CD4-positive, alpha-beta T cell treated with Interleukin-15 for 1 hour (primary cell): ENCODE measurements around the gene TRAF3.

Experiments used
- DNase-seq: peaks from one replicate; pipeline ENCODE4 v3.0.0-alpha.2; 2020

Gene TRAF3

DNA sequence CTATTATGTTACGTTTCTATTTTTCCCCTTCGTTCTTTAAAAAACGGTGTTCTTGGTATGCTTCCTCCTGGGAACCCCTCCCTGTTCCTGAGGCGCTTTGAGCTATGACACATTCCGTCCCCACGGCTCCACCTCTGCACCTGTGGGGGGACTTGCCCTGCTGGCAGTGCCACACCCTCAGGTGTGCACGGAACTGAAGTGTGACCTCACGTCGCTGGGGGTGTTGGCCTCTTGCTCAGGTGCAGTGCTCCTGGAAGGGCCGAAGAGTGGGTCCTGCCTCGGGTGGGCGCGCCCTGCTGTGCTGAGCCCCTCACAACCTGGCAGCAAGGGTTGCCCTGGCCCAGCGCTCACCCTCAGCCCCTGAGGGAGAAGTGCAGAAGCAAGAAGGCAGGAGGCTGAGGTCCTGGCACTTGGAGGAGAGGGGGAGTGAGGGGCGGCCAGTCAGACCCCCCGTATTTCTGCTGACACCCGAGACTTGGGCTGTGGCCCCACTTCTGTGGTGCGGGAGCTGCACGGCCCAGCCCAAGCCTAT lies 150.2 kb downstream of the TRAF3 start:
- no peak for DNase-seq

DNA sequence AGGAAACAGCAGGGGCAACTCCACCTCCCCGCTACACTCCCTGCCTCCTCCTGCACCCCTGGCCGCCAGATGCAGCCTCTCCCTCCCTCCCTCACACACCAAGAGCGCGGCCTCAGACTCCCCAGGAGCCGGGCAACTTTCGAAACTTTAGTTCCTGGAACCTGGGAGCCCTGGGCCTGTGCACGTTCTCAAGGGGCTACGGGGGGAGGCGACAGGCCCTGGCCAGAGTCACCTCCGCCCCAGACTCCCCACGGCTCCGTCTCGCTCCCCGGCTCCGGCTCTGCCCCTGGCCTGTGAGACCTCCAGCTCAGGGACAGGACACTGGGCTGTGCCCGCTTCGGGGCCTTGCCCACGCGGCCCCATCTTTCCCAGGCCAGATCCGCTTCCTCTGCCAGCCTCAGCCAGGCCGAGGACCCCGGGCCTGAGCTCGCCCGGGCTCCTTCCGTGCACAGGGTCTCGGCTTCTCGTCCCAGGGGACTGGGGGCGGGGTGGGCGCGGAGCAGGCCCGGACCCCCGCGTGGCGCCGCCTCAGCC lies 150.7 kb downstream of the TRAF3 start:
- no peak for DNase-seq

DNA sequence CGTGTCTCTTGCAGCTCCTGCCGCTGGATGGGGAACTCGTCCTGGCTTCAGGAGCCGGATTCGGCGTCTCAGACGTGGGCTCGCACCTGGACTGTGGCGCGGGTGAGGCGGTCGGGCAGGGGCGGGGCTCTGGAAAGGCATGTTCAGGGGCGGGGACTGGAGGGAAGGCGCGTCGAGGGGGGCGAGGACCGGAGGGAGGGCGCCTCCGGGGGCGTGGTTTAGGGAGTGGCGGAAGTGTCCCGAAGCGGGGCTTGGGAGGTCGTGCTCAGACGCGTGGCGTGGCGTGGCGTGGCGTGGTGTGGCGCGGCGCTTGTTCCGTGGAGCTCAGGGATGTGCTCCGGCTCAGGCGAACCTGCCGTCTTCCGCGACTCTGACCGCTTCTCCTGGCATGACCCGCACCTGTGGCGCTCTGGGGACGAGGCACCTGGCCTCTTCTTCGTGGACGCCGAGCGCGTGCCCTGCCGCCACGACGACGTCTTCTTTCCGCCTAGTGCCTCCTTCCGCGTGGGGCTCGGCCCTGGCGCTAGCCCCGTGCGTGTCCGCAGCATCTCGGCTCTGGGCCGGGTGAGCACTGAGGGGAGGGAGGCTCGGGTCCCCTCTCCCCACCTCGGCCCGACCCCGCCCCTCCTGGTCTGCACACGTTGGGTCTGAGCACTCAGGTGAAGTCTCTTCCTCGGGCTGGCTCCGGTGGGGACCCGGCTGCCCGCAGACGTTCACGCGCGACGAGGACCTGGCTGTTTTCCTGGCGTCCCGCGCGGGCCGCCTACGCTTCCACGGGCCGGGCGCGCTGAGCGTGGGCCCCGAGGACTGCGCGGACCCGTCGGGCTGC lies 151.4 kb downstream of the TRAF3 start:
- peak; percentile 86 for DNase-seq

DNA sequence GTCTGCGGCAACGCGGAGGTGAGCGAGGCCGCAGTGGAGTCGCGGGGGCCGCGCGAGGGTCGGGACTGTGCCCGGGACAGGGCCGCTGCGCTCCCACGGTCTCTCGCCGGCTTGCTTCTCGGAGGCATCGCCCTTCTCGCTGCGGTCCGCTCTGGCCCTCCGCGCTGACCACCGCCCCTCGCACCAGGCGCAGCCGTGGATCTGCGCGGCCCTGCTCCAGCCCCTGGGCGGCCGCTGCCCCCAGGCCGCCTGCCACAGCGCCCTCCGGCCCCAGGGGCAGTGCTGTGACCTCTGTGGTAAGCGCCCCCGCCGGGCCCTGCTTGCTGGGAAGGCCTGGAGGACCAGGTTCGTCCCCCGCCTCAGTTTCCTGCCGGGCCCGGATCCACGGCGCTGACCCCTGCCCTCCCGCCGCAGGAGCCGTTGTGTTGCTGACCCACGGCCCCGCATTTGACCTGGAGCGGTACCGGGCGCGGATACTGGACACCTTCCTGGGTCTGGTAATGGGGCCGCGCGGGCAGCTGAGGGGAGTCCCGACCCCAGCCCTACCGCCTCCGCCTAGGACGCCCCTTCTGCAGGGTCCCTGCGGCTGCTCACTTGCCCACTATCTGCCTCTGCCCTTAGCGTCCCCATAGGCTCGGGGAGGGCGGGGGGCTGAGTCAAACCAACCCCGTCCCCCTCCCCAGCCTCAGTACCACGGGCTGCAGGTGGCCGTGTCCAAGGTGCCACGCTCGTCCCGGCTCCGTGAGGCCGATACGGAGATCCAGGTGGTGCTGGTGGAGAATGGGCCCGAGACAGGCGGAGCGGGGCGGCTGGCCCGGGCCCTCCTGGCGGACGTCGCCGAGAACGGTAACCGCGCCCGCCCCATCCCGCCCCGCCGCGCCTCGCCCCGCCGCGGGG lies 152.2 kb downstream of the TRAF3 start:
- no peak for DNase-seq

DNA sequence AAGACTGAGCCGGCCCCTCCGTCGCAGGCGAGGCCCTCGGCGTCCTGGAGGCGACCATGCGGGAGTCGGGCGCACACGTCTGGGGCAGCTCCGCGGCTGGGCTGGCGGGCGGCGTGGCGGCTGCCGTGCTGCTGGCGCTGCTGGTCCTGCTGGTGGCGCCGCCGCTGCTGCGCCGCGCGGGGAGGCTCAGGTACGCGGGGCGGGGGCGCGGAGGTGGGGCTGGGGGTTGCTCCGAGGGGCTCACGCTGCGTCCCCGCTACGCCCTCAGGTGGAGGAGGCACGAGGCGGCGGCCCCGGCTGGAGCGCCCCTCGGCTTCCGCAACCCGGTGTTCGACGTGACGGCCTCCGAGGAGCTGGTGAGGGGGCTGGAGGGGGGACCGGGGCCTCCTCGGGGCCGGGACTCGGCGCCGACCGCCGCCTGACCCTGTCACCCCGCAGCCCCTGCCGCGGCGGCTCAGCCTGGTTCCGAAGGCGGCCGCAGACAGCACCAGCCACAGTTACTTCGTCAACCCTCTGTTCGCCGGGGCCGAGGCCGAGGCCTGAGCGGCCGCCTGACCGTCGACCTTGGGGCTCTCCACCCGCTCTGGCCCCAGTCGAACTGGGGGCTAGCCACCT lies 153.0 kb downstream of the TRAF3 start:
- DNase-seq = no peak

DNA sequence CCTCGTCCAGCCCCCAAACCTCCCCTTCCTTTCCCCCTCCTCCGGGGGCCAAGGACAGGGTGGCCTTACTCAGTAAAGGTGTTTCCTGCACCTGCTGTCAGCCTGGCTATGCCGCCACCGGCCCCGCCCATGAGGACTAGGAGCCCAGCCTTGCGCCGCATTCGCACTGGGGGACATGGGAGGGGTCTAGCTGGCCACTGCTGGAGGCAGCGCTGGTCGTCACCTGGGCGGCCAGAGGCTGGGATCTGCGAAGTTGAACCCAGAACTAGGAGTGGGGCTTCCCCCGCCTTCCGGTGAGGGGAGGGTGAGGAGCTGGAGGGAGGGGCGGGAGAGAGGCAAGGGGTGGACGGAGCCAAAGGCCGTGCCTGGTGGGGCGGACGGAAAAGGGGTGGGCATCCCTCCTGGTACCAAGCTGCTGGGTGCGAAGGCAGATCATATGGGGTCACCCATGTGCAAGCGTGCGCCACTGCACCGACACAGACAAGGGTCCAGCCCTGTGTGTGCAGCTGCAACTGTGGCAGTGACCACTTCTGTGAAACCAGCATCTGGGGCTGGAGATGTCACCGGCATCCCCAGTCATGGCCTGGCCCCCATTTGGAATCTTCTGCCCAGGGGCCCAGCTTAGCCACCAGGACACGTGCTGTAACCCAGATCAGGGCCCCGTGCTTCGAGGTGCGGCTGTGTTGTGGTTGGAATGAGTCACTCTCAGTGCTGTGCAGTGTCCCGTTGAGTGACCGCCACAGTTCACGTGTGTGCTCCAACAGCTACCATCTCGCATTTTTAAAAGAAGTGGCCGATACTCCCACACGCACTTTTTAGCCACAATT lies 153.7 kb downstream of the TRAF3 start:
- no peak for DNase-seq

DNA sequence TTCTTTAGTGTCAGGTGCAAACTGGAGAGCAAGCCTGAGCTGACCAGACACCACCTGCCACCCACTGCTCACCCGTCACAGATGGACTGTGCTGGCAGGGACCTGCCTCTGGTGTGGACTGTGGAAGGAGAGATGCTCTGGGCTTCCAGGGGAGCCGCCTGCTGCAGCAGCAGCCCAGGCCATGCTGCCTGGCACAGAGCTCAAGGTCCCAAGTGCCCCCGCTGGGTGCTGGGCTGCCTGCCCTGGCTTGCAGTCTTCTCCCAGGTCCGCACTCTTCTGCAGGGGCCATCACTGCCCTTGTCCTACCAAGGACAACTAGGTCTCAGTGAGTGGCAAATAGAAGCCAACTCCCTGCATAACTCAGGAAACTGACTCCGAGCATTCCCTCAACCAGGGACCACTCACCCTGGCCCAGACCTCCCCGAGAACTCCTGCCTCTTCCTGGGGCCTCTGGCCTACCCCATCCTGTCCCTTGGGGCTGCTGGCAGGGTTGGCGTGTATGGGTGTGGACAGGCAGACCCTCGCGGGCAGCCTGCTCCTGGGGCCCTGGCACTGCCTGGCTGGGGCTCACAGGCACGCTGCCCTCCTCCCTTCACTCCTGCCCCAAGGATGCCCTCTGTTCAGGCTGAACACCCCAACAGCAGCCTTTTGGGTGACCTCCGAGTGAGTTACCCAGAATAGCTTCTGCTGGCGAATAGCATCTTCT lies 154.5 kb downstream of the TRAF3 start:
- DNase-seq = no peak

DNA sequence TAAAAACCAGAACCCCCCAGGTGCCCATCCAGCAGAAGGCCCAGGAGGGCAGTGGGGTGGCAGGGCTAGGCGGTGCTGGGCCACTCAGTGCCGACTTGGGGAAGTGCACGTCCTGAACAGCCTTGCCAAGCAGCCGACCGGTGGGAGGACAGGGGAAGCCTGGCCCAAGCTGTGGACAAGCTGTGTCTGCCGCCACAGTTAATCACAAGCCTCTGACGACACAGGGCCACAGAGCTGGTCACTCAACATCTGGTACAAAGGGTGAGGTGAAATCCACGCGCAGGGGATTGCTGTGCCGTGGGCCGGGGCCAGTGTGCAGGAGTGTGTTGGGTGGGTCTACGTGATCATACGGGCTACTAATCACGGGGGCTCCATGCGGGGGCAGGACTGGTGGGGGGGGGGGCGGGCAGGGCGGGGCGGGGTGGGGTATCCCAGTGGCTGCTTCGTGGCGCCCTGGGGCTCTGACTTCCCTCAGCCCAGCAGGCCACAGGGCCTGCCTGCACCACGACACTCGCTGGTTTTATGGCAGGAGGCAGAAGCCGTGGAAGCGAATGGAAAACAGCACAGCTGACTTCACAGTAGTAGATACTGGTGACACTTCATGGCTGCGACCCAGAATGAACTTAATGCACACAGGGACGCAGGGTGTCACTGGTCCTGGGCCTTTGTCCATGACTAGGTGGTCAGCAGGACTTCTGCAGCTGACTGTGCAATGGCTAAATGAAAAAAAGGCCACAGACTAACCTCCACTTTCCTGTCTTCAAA lies 155.4 kb downstream of the TRAF3 start:
- DNase-seq = no peak

DNA sequence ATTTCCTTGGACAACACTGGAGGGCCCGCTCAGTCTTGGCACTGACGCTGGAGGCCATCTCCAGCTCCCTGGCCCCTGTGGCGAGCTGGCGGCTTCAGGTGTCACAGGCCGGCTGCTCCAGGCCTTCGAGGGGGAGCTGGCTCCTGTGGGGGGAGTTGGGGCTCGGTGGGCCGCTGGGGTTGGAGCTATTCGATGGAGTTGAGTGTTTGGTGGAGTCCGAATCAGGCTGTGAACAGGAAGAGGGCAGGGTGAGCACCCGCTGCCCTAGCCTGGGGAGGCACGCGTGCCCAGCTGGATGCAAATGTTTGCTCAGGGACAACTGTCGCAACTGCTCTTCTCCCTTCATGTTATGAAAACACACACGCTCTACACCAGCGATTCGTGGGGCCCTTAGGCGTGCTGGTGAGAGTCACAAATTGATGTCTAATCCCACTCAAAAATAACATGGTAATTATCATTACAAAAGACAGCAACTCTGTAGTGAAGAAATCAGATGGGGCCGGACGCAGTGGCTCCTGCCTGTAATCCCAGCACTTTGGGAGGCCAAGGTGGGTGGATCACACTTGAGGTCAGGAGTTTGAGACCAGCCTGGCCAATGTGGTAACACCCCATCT lies 156.5 kb downstream of the TRAF3 start:
- no peak for DNase-seq

DNA sequence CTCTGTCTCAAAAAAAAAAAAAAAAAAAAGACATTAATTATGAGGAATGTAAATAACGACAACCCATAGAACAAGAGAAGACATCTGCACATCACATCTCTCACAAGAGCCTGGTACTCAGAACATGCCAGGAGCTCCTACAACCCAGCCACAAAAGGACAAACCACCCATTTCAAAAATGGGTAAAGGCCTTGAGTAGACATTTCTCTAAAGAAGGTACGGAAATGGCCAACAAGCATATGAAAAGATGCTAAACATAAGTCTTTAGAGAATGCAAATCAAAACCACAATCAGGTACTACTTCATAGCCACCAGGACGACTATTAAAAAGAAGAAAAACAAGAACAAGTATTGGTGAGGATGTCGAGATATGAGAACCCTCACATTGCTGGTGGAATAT lies 158.5 kb downstream of the TRAF3 start:
- DNase-seq = no peak

DNA sequence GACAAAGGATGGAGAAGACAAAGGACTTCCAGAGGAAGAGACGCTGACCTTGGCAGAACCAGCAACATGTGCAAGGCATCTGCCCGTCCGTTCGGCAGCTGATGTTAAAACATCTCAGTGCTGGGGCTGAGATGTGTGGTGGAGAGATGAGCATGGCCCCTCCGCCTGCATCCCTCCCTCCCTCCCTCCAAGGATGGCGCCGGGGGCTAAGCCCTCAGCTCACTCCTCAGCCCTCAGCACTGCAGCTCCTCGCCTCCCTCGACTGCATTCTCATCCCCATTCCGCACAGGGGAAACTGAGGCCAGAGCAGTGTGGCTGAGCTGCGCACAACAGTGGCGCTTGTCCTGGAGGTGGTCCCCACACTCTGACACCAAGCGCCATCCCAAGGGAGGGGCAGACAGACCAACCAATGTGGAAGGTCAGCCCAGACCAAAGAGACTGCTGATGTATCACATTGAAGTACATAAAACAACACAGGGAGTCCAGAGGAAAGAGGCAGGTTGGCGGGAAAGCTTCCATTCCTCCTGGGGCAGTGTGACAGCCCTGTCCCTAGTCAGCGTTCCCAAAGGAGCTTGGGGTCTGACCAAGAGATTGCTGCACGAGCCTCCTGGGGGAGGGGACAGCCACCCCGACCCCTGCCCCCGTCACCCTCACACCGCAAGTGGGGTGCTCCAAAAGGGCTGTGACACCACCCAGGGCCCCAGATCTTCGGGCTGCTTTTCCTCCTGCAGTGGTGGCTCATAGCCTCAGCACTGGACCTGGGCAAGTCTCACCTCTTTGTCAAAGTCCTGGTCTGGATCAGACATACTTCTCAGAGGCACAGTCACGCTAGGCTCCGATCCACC lies 160.3 kb downstream of the TRAF3 start:
- DNase-seq = no peak

DNA sequence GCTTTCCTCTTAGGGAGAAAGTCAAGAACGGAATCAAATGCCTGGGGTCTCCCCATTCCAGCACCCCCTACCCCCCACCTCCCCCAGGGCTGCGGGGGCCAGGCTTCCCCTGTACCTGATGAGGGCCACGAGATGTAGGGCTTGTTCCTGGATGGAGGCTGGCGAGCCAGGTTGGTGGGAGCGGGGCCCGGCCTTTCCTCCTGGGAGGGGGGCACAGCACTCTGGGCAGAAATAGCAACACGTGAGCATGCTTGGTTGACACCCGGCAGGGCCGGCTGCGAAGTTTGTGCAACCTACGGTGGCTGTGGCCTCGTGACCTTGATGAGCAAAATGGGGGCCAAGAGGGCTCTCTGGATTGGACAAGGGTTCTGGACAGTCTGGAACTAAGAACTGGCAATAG lies 160.9 kb downstream of the TRAF3 start:
- no peak for DNase-seq

DNA sequence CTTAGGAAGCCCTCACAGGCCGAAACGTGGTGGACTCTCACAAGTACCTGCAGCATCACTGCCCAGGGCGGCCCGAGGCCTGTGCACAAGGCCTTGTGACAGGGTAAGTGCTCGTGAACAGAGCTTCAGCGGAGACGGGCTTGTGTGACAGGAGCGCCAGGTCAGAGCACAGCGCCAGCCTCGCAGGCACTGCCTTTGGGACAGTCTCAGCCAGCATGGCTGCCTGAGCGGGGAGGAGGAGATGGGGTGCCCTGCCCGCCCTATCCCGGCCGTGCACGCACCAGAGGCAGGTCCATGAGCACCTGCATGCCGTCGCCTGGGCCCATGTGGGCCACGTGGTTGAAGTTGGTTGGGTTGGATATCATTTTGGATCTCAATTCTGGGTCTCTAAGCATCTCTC lies 162.1 kb downstream of the TRAF3 start:
- no peak for DNase-seq

DNA sequence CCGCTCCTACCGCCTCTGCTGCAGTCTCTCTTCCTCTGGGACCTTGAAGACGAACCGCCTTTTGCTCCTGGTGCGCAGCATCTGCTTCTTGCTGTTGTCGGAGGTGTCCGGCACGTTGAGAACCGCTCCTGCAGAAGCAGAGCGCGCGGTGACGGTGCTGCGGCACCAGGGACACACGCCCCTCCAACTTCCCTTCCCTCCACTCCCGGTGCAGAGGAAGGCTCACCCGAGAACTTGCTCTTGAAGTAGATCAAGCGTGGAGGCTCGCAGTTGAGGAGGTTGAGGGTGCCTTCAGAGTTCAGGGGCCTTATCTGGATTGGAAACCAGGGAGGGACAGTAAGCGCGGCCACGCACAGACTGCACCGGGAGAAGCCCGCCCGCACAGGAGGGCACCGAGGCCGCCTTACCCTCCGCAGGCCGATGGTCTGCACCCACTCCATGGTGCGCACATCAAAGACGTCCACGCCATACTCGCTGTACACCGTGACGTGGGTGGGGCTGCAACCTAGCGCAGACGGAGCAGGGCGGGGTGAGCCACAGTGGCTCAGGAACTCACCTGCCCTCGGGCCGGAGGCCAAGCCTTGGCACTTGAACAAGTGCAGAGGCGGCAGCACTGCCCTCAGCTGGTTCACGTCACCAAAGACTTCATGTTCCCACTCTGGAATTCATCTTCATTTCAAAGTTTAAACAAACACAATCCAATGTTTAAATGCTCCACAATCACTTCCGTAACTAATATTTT lies 162.7 kb downstream of the TRAF3 start:
- DNase-seq = no peak

DNA sequence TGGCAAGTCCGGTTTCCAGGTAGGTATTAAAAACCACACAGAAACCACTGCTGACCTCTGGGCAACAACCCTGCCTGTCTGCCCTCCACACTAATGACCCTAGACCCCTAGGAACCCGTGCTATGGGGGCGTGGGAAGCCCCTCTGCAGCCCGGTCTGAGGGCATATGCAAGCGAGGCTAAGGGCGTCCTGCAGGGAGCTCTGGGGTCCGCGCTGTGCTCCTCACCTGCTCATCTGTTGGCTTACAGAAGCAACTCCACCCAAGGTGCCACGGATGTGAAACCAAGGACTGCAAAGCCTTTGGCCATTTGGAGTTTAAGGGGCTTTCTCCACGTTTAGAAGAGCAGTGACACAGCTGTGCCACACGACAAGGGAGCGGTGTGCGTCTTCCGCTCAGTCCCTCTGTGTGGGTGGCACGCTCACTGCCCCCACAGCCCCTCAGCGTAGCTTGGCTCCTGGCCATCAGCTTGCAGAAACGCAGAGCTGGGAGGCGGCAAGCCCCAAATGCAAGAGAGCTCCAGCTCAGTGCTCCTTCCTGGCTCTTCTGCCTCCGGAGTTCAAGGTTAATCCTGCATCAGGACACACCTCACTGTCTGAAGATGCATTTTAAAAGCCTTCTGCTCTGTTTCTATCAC lies 163.6 kb downstream of the TRAF3 start:
- DNase-seq = no peak

DNA sequence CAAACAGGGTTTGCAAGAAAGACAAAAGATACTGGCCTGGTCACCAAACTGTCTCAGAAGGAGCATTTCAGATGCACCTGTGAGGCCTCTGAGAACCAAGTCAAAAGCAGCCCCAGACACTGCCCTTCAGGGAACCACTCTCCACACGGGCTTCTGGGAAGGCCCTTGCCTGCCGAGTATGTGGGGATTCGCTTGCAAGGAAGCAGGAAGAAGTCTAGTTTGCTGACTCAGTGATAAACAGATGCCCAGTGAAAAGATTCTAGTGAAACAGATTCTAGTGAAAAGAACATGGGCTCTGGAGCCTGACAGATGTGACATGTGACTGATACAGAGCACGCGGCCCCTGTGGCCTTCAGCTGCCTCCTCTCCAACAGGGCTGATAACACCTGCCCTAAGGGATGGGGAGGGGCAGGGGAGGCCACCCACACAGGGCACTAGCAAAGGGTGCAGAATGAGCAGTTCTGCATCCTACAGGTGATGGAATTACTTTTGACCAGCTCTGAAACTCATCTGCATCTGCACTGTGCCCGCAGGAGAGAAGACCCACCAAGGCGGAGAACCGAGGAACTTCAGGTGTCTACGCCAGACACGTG lies 164.3 kb downstream of the TRAF3 start:
- DNase-seq = no peak

DNA sequence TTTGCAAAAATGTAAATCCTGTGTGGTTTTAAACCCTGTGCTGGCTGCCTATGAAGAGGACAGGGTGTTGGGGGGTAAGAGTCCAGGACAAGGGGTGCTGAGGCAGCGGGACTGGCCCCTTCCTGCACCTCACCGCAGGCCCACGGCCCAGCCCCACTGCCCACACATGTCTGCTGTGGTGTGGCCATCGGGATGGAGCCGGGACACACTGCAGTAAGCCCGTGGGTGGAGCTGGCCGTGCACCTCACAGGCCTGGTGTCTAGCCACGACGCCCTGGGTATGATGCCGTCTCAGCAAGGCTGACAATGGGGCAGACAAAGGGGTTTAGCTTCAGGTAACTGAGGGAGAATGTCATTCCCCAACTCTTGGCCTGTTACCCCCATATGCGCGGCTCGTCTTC lies 164.8 kb downstream of the TRAF3 start:
- DNase-seq = no peak

DNA sequence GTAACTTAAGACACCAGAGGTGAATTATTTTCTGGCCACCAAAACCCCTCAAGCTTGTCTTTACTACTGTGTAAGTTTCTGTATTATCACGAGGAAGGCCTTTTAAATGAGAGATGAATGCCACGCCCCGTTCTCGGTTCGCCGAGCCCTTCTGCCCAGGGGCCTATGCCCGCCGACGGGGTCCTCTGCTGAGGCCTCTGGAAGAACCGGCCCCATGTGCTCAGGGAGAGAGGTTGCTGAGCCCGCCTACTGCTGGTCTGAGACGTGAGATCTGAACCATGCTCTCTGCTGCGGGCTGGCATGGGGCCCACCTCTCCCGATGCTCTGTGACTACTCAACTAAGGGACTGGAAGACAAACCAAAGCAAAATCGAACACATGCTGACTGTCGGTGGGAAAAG lies 166.2 kb downstream of the TRAF3 start:
- no peak for DNase-seq
